ENCODE measurements around the gene MYRF. TPM values are rescaled to one million over a fixed set of nuclear protein-coding genes. Genes with fewer than 3 reads are reported as not detected.

Gene MYRF
- total RNA-seq, 4 donors from 2014 or later: 18.2 to 80.9 (median 49.9) TPM

GRCh38 chr11:61737131-61737530 lies 15.3 kb upstream of the MYRF start:
- H3K4me1 ChIP-seq: no peaks in the 10 kb centered on the region
- H3K9me3 ChIP-seq: no peaks in the 10 kb centered on the region
- H3K27ac ChIP-seq: no peak overlapping the region
- TF ChIP-seq, protein P1, sequence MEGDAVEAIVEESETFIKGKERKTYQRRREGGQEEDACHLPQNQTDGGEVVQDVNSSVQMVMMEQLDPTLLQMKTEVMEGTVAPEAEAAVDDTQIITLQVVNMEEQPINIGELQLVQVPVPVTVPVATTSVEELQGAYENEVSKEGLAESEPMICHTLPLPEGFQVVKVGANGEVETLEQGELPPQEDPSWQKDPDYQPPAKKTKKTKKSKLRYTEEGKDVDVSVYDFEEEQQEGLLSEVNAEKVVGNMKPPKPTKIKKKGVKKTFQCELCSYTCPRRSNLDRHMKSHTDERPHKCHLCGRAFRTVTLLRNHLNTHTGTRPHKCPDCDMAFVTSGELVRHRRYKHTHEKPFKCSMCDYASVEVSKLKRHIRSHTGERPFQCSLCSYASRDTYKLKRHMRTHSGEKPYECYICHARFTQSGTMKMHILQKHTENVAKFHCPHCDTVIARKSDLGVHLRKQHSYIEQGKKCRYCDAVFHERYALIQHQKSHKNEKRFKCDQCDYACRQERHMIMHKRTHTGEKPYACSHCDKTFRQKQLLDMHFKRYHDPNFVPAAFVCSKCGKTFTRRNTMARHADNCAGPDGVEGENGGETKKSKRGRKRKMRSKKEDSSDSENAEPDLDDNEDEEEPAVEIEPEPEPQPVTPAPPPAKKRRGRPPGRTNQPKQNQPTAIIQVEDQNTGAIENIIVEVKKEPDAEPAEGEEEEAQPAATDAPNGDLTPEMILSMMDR (IDR thresholded peaks at IDR 0.05): no peak
- no peak for TF ChIP-seq POLR2A (IDR thresholded peaks at IDR 0.05)
- H3K4me3 ChIP-seq: no peak overlapping the region
- no peaks in the 10 kb centered on the region for H3K27me3 ChIP-seq
- H3K36me3 ChIP-seq: peaks cover 0 to 57% (median 0%) of the 10 kb centered on the region in 3 donors
- no peak for DNase-seq

- H3K4me1 ChIP-seq: no peaks in the 10 kb centered on the region
- no peak overlapping the region for H3K27ac ChIP-seq
- H3K9me3 ChIP-seq: no peaks in the 10 kb centered on the region
- no peak for DNase-seq
- no peaks in the 10 kb centered on the region for H3K27me3 ChIP-seq
- H3K36me3 ChIP-seq: peaks cover 0 to 57% (median 0%) of the 10 kb centered on the region in 3 donors
- H3K4me3 ChIP-seq: no peak overlapping the region
- TF ChIP-seq, protein P1 (IDR thresholded peaks at IDR 0.05): no peak
- no peak for TF ChIP-seq POLR2A (IDR thresholded peaks at IDR 0.05)
Observed at GRCh38 chr11:61737636-61738386, 14.6 kb upstream of the MYRF start.

DNA sequence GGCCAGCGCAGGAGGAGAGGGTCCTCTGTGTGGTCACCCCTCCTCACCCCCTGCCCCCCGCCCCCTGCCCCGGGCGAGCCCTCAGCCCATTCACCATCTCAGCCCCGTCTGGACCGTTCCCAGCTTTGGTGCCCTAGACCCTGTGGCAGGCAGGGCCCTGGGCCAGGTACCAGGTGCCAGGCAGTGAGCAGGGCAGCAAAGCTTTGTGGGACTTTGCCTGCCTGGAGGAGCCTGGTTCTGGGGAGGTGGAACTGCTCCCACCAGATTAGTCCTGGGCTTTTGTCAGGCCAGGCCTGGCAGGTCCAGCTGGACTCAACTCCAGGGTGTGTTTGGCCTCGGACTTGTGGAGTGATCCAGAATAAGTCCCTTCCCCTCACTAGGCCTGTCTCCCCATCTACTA lies 13.7 kb upstream of the MYRF start:
- Histone ChIP-seq H3K4me1 (no peaks in the 10 kb centered on the region), H3K36me3 (peaks cover 0 to 58% (median 0%) of the 10 kb centered on the region in 3 donors), H3K27ac (no peak overlapping the region), H3K4me3 (no peak overlapping the region), H3K27me3 (no peaks in the 10 kb centered on the region), H3K9me3 (no peaks in the 10 kb centered on the region)
- TF ChIP-seq POLR2A (IDR thresholded peaks at IDR 0.05): no peak
- TF ChIP-seq, protein P1 (IDR thresholded peaks at IDR 0.05): no peak
- no peak for DNase-seq

DNA sequence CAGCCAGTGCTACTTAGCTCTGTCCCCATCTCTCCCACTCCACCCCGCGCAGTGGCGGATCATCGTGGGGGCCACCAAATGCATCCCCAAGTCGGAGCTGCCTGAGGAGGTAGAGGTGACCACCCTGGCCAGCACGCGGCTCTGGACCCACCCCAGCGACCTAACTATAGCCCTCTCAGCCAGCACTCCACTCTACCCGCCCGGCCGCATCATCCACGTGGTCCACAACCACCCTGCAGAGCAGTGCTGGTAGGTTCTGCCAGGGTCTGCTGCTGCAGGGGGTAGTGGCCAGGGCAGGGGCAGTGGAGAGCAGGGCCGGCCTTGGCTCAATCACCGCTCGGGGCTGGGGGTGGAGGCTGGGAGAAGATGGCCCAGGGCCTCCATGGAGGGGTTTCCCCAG lies 13.0 kb upstream of the MYRF start:
- no peaks in the 10 kb centered on the region for H3K4me1 ChIP-seq
- H3K27ac ChIP-seq: no peak overlapping the region
- H3K4me3 ChIP-seq: no peak overlapping the region
- TF ChIP-seq, protein P1 (IDR thresholded peaks at IDR 0.05): no peak
- TF ChIP-seq POLR2A (IDR thresholded peaks at IDR 0.05): no peak
- no peaks in the 10 kb centered on the region for H3K27me3 ChIP-seq
- no peak for DNase-seq
- peaks cover 0 to 64% (median 0%) of the 10 kb centered on the region in 3 donors for H3K36me3 ChIP-seq
- H3K9me3 ChIP-seq: no peaks in the 10 kb centered on the region

- Histone ChIP-seq H3K27me3 (no peaks in the 10 kb centered on the region), H3K4me1 (no peaks in the 10 kb centered on the region), H3K4me3 (no peak overlapping the region), H3K36me3 (peaks cover 0 to 62% (median 0%) of the 10 kb centered on the region in 3 donors), H3K9me3 (no peaks in the 10 kb centered on the region), H3K27ac (no peak overlapping the region)
- TF ChIP-seq, protein P1 (IDR thresholded peaks at IDR 0.05): no peak
- no peak for TF ChIP-seq POLR2A (IDR thresholded peaks at IDR 0.05)
- DNase-seq: no peak
Observed at GRCh38 chr11:61739966-61740365, 12.5 kb upstream of the MYRF start.
